Measurements from ENCODE around the gene TRIM29.

Gene TRIM29

DNA sequence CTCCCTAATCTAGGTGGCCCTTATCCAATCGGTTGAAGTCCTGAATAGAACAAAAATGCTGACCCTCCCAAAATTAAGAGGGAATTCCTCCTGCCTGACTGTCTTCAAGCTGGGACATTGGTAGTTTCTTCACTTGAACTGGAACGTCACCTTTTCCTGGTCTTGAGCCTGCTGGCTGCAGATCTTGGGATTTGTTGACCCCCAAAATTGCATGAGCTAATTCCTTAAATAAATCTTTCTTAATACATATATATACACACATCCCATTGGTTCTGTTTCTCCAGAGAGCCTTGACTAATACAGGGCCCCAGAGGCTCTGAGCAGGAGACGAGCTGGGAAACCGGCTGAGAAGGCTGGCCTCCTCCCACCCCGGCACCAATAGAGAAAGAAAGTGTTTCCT, 46.2 kb downstream of the TRIM29 start:
- ChIA-PET POLR2A (no interaction called here), CTCF (interaction anchor here (0.9 to 1.5 kb wide), 2 partner anchors 12 to 17 kb away, joined by 3 to 5 read pairs; no protein-coding TSS in a partner anchor)
- DNase-seq (ENCODE audit: low read depth, low spot score): no peak
- TF ChIP-seq, protein P1, sequence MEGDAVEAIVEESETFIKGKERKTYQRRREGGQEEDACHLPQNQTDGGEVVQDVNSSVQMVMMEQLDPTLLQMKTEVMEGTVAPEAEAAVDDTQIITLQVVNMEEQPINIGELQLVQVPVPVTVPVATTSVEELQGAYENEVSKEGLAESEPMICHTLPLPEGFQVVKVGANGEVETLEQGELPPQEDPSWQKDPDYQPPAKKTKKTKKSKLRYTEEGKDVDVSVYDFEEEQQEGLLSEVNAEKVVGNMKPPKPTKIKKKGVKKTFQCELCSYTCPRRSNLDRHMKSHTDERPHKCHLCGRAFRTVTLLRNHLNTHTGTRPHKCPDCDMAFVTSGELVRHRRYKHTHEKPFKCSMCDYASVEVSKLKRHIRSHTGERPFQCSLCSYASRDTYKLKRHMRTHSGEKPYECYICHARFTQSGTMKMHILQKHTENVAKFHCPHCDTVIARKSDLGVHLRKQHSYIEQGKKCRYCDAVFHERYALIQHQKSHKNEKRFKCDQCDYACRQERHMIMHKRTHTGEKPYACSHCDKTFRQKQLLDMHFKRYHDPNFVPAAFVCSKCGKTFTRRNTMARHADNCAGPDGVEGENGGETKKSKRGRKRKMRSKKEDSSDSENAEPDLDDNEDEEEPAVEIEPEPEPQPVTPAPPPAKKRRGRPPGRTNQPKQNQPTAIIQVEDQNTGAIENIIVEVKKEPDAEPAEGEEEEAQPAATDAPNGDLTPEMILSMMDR (IDR thresholded peaks at IDR 0.05; ENCODE audit: insufficient read depth, low read length, missing control alignments): no peak
- no peak overlapping the region for H3K4me3 ChIP-seq (ENCODE audit: low read depth, low read length)

DNA sequence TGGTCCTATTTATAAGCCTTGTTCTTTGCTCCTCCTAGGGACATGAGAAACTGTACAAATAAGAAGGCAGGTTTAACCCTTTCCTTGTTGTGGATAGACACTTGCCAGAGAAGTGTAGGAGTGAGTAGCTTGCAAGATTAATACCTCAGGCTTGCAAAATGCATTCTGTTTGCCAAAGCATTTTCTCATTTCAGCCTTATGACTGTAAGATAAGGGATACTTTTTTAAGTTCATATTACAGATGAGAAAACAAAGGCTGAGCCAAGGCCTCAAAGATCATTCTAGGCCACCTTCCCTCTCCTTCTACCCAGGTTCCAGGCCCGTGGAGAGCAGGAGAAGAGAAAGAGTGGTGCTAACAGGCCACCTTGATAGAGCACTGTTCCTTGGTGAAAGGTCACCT, 46.8 kb downstream of the TRIM29 start:
- POLR2A ChIA-PET: no interaction called here
- H3K4me3 ChIP-seq (ENCODE audit: low read depth, low read length): no peak overlapping the region
- CTCF ChIA-PET: interaction anchor here (1.5 kb wide), 1 partner anchor 11 kb away, joined by 5 read pairs; no protein-coding TSS in a partner anchor
- no peak for DNase-seq (ENCODE audit: low read depth, low spot score)
- TF ChIP-seq, protein P1 (IDR thresholded peaks at IDR 0.05; ENCODE audit: insufficient read depth, low read length, missing control alignments): no peak

DNA sequence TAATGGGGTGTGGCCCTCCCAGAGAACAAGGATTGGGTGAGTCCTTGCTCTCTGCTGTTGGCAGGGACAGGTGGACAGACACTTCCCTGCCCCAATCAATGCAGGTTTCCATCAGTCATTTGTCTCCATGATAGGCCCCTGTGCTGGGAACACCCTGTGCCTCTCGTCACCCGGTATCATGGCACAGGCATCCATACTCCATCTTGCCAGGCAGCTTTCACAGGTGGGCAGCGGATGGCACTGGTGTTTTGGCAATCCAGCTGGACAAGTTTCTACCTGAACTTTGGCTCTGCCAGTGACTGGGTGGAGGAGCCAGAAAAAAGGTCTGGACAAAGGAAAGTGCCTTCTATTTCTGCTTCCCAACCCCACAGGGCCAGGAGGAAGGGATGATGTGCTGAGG, 47.5 kb downstream of the TRIM29 start:
- H3K4me3 ChIP-seq (ENCODE audit: low read depth, low read length): no peak overlapping the region
- TF ChIP-seq, protein P1 (IDR thresholded peaks at IDR 0.05; ENCODE audit: insufficient read depth, low read length, missing control alignments): no peak
- ChIA-PET CTCF (no interaction called here), POLR2A (no interaction called here)
- no peak for DNase-seq (ENCODE audit: low read depth, low spot score)

DNA sequence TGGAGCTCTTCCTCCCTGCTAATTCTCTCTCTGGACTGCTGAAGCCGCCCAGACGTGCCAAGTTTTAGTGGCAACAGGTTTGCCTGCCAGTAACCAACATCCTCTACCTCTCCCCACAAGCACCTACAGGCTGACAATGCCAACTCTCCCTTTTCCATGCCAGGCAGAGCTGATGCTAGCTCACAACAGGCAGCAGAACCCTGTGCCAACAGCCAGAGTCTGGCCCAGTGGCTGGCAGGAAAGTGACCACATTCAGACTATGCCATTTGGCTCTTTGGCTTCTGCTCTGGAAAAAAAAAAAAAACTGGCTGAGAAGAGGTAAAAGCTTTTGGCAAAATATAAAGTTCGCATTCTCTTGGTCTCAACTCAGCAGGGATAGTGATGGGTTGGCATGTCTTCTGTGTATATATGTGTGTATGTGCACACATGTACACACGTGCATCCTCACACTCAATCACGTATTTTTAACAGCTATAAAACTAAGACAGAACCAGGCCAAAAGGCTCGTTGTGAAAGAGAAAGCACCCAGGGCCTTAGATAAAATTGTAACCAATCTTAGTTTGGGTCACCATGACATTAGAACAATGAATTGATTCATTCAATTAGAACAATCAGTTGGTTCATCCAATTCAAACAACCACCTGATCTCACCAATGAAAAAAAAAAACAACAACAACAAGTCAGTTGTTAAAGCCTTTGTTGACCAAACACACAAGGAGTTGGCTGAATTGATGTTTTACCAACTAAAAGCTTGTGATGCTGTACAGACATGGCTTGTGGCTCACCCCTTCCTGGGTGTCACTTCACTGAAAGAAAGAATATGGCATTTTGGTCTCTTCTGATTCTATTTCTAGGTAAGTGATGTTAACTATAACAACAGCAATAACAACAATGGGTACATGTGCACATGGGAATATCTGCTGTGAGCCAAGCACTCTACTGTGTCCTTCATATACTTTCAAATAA, 48.6 kb downstream of the TRIM29 start:
- ChIA-PET CTCF (interaction anchor here (0.7 to 2.6 kb wide), 3 partner anchors 10 to 19 kb away, joined by 3 to 10 read pairs (median 6); no protein-coding TSS in a partner anchor), POLR2A (no interaction called here)
- DNase-seq (ENCODE audit: low read depth, low spot score): no peak
- TF ChIP-seq, protein P1 (IDR thresholded peaks at IDR 0.05; ENCODE audit: insufficient read depth, low read length, missing control alignments): no peak
- H3K4me3 ChIP-seq (ENCODE audit: low read depth, low read length): no peak overlapping the region

DNA sequence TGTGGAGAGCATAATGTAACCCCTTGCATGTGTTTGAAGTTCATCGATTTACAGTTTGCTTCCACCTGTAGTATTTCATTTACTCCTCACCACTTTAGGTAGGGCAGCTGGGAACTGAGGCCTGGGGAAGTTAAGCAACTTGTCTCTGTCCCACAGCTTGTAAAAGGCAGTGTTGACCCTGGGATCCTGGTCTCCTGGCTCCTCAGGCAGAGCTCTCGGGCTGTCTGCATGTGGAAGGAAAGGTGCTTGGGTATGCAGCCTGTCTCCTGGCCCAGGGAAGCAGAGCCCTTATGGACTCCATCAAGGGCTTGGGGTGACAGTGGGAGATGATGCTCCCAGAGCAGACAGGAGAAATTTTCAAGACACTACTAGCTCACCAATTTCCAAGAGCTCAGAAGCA, 49.9 kb downstream of the TRIM29 start:
- DNase-seq (ENCODE audit: low read depth, low spot score): no peak
- no peak overlapping the region for H3K4me3 ChIP-seq (ENCODE audit: low read depth, low read length)
- ChIA-PET CTCF (interaction anchor here (0.7 to 2.6 kb wide), 3 partner anchors 8 to 20 kb away, joined by 4 to 10 read pairs (median 6); no protein-coding TSS in a partner anchor), POLR2A (no interaction called here)
- TF ChIP-seq, protein P1 (IDR thresholded peaks at IDR 0.05; ENCODE audit: insufficient read depth, low read length, missing control alignments): no peak

DNA sequence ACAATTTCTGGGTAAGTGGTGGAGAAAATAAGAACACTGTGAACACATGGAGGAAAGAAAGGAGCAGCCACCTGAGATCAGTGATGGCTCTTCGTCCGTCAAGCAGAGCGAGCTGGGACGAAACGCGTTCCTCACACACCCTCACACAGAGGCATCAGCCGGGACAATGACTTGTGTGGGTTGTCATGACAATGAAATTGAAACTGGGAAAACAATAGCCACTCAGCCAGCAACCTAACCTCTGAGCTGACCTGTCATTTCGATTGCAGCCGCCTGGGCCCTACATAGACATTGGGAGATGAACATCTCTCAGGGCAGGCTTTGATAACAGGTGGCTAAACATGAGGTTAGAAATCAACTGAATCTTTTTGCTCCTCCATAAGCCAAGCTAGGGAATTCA, 51.3 kb downstream of the TRIM29 start:
- TF ChIP-seq, protein P1 (IDR thresholded peaks at IDR 0.05; ENCODE audit: insufficient read depth, low read length, missing control alignments): no peak
- no peak overlapping the region for H3K4me3 ChIP-seq (ENCODE audit: low read depth, low read length)
- ChIA-PET POLR2A (no interaction called here), CTCF (interaction anchor here (2.6 kb wide), 1 partner anchor 21 kb away, joined by 10 read pairs; no protein-coding TSS in a partner anchor)
- no peak for DNase-seq (ENCODE audit: low read depth, low spot score)
